Pulmonary artery endothelial cell (primary cell): ENCODE results near the gene ACACA. TPM values are rescaled to one million over a fixed set of nuclear protein-coding genes. Genes with fewer than 3 reads are reported as not detected.
"Not testable (repeated sequence)": the region's sequence is repeated elsewhere in the genome, so short reads cannot be mapped to it uniquely, and the experiment has no call there.

Source experiments
- DNase-seq: peaks from one replicate; pipeline ENCODE4 v3.0.0-alpha.2; 2011; ENCODE audit warnings: low read depth, low spot score
- total RNA-seq: library from RNA; depleted of rRNA; stranded (reverse); fragments of >200 nt; gene quantifications from 2 replicates; pipeline ENCODE4 v1.2.3, GENCODE V29; 2014

ACACA gene
- total RNA-seq, 1 donor from 2014 or later: 57.0 TPM

DNA sequence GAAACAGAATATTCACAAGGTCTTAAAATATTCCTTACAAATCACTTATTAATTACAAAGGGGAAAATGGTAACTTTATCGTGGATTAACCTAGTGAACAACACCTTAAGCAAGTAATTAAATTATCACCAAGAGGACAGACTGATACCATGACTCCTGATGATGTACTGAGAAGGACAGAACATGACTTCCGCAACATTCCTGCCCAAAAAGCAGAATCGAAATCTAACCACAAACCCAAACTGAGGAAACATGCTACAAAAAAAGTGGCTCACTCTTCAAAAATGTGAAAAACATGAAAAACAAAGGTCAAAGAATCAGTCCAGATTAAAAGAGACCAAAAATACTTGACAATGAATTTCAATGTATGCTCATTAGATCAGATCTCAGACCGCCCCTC lies 306.4 kb downstream of the ACACA start:
- no peak for DNase-seq

GRCh38 chr17:37098910-37099664 lies 307.5 kb downstream of the ACACA start:
- DNase-seq: no peak

DNA sequence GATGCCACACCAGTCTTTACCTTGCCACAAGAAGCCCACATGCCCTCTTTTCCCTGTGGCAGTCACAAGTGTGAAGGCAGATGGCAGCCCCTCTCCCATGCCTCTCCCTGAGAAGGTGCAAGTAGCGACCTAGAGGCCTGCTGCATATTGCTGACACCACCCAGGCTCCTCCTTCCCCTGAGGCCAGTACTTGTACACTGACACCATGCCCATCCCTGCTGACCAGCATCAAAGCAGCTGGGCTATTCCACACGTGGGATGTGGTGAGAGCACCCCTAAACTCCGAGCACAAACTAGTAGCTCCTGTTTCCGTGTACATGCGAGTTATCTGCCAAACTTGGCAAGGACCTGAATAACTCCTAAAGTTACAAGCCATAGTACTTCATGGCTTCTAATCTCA lies 308.5 kb downstream of the ACACA start:
- no peak for DNase-seq

DNA sequence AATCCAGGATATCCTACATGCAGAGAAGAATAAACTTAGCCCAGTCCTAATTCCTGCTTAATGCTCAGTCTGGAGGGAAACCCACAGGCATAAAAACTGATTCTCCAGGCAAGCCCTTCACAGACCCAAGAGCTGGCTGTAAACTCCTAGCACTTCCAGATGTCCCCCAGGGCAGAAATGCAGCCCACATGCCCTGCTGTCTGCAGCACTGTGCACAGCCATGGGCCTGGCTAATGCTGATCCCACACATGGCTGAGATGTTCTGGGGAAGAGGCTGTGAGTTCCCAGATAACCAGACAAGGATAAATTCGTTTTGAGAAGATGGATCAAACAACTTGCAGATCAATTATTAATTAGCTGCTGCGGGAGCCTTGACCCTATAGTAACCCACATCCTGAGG lies 309.5 kb downstream of the ACACA start:
- no peak for DNase-seq

GRCh38 chr17:37096071-37096470 lies 310.6 kb downstream of the ACACA start:
- no peak for DNase-seq

DNA sequence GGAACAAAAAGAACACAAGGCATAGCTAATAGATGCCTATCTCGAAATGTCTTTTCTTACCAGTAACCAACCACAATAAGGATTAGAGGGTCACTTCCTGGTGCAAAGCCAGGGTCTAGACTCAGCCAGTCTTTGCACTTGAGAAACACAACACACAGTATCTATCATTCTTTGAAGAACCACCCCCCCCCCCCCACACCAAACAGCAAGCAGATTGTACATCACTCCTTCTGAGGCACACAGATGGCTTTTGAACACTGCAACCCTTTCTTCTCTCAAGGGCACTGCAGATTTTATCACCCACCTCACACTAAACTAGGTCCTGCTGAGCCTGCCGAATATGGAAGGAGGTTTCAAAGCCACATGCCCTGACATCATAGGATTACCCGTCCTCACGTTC lies 312.2 kb downstream of the ACACA start:
- no peak for DNase-seq

- no peak for DNase-seq
These were observed 313.9 kb downstream of the ACACA start for GRCh38 chr17:37092701-37093100.

- no peak for DNase-seq
These were observed 314.6 kb downstream of the ACACA start for GRCh38 chr17:37092071-37092470.

GRCh38 chr17:37090941-37091340 lies 315.7 kb downstream of the ACACA start:
- DNase-seq: no peak

DNA sequence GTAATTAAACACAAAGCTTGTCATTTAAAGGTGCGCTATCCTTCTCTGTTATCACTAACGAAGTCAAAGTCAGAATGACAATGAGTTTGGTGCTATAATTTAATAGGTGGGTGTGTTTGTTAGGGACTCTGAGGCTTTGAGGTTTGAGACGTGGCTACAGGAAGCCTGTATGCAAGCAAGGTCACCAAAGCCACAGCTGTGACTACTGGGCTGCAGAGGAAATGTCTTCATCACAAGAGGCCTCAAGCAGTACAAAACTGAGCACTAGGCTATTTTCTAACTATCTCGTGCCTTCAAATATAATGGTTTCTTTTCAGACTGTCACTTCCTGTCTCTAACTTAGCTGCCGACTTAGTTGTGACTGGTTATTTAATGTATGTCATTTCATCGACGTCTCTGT lies 316.7 kb downstream of the ACACA start:
- DNase-seq: peak; percentile 32

- no peak for DNase-seq
These were observed 317.7 kb downstream of the ACACA start for GRCh38 chr17:37088913-37089312.

DNA sequence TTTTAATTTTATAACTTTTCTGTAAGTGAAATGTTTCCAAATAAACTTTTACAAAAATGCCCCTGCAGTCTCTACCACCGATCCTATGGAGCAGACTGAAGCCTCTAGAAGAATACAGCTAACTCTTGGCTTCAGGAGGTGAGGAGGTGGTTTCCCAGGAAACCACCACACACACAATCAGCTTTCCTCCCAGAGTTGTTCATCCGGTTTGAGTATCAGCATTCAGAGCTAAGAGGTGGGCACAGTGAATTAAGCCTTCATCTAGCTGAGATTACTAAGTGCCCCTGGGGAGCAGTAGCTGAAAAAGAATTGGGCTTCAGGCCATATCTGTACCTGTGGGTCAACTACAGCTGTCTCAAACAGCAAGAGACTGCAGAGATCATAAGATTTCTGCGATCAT lies 318.2 kb downstream of the ACACA start:
- no peak for DNase-seq

DNA sequence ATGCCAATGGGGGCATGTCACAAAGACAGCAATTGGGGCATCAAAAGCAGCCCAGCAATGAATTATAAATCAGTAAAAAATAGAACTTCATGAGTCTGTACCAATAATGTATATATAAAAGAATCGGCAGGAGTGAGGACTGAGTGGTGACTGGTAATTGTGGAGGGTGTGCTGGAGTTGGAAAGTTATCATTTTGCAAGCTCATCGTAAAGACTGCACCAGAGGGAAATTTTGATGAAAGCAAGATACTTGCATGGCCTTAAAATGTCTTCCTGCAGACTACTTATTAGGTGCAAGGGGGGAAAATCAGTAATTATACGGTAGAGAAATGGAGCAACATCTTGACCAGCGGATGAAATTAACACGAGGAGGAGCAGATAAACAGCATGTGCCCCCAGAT lies 319.0 kb downstream of the ACACA start:
- DNase-seq: no peak

GRCh38 chr17:37086948-37087347 lies 319.7 kb downstream of the ACACA start:
- no peak for DNase-seq

DNA sequence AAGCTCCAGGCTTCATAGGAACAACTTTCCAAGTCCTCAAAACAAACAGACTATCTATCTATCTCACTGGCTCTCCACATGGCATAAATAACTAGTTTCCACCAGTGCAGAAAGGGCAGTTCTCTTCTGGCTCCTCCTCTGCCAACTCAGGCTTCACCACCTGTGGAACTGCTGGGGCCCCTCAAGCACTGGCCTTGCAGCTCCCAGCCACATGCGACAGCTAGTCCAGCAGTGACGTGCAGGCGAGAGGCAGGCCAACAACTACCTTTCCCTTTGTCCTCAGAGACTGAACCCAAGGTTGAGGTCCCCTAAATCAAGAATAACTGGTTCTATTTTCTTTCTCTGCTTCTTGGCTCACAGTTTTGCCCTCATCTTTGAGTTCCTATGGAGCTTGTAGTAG lies 320.3 kb downstream of the ACACA start:
- no peak for DNase-seq

- no peak for DNase-seq
These were observed 322.3 kb downstream of the ACACA start for GRCh38 chr17:37084372-37084771.

- no peak for DNase-seq
These were observed 323.2 kb downstream of the ACACA start for GRCh38 chr17:37083456-37083855.

GRCh38 chr17:37082985-37083384 lies 323.7 kb downstream of the ACACA start:
- DNase-seq: no peak

DNA sequence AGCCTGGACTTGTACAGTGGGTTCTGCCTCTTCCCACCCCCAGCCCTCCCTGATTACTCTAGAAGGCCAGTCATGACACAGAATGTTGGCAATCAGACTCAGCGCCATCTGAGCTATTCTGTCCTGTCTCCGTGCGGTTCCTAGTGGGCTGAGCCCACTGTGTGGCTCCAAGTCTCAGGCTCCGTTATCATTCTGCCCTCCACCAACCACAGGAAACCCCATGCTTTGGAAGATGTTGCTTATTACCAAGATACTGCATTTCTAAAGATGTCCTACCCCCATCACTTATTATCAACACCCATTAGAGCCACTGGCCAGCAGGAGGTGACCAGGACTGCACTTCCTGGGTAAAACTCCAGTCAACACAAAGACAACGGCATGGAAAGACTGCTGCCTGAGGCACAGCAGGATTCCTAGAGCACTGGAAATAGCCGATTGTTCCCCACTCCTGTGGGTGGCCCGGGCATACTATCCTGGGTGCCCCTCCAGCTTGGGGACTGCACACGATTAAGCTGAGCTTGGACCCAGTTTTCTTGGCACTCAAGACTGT lies 324.2 kb downstream of the ACACA start:
- no peak for DNase-seq

- peak; percentile 19 for DNase-seq
These were observed 325.3 kb downstream of the ACACA start for GRCh38 chr17:37081287-37081686.

GRCh38 chr17:37079735-37080134 lies 326.9 kb downstream of the ACACA start:
- no peak for DNase-seq

DNA sequence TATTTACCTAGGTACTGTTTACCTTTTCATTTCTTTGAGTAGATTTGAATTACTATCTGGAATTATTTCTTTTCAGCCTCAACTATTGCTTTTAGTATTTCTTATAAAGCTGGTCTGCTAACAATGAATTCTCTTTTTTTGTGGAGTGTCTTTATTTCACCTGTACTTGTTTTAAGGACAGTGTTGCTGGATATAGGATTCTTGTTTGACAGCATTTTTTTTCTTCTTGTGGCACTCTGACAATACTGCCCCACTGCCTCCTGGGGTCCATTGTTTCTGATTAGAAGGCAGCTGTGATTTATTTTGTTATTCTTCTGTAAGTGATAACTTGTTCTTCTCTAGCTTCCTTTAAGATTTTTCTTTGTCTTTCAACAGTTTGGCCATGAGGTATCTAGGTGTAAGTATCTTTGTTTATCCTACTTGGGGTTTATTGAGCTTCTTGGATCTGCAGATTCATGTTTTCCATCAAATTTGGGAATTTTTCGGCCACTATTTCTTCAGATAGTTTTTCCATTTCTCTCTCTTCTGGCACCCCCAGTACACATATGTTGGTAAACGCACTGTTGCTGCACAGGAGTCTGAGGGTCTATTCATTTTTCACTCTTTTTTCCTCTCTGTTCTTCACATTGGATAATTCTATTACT lies 327.4 kb downstream of the ACACA start:
- no peak for DNase-seq

GRCh38 chr17:37073464-37073863 lies 333.2 kb downstream of the ACACA start:
- not testable (repeated sequence) for DNase-seq
